ENCODE data around the gene DICER1. TPM values are rescaled to one million over a fixed set of nuclear protein-coding genes. Genes with fewer than 3 reads are reported as not detected.

The DICER1 gene
- total and polyA plus RNA-seq, 12 donors: 4.9 to 38.8 (median 27.2) TPM

- intact Hi-C loops (cut with DNase I): loop anchor here (2.0 to 10.0 kb wide), 8 partner anchors 192 to 412 kb away; no protein-coding TSS in a partner anchor
- Histone ChIP-seq H3K4me3 (no peak overlapping the region), H3K4me1 (peaks cover 0 to 42% (median 17%) of the 10 kb centered on the region in 9 donors), H3K36me3 (peaks cover 0 to 84% (median 15%) of the 10 kb centered on the region in 9 donors), H3K9me3 (no peaks in the 10 kb centered on the region), H3K27ac (no peak overlapping the region), H3K27me3 (no peaks in the 10 kb centered on the region)
- DNase-seq (no peak), ATAC-seq (no peak)
- 76 to 81% methylated on average over 4 of the region's 4 CpGs for WGBS, 2 donors
- no peak for TF ChIP-seq CTCF (IDR thresholded peaks at IDR 0.05)
Observed at GRCh38 chr14:95096476-95096875, 60.9 kb downstream of the DICER1 start.

GRCh38 chr14:95095996-95096395 is 61.3 kb downstream of the DICER1 start:
- no peak for DNase-seq
- peak in 6 of 8 donors; percentile 31 to 52 (median 39) for ATAC-seq
- peaks cover 0 to 84% (median 15%) of the 10 kb centered on the region in 9 donors for H3K36me3 ChIP-seq
- no peaks in the 10 kb centered on the region for H3K9me3 ChIP-seq
- intact Hi-C loops (cut with DNase I): loop anchor here (2.0 to 10.0 kb wide), 8 partner anchors 191 to 411 kb away; no protein-coding TSS in a partner anchor
- H3K4me1 ChIP-seq: peaks cover 0 to 38% (median 17%) of the 10 kb centered on the region in 9 donors
- no peak overlapping the region for H3K4me3 ChIP-seq
- 55 to 61% methylated on average over 8 of the region's 8 CpGs for WGBS, 2 donors
- TF ChIP-seq CTCF (IDR thresholded peaks at IDR 0.05): no peak
- H3K27me3 ChIP-seq: no peaks in the 10 kb centered on the region
- H3K27ac ChIP-seq: no peak overlapping the region

GRCh38 chr14:95092723-95093122 is 64.6 kb downstream of the DICER1 start:
- WGBS, 2 donors: 90 to 93% methylated on average over 9 of the region's 9 CpGs
- Histone ChIP-seq H3K4me3 (no peak overlapping the region), H3K4me1 (peaks cover 0 to 15% (median 0%) of the 10 kb centered on the region in 9 donors), H3K27me3 (no peaks in the 10 kb centered on the region), H3K9me3 (no peaks in the 10 kb centered on the region), H3K27ac (no peak overlapping the region), H3K36me3 (peaks cover 0 to 100% (median 44%) of the 10 kb centered on the region in 9 donors)
- ATAC-seq: no peak
- intact Hi-C loops (cut with DNase I): loop anchor here in 7 of 10 donors (10.0 kb wide), 4 partner anchors 188 to 408 kb away; no protein-coding TSS in a partner anchor
- no peak for TF ChIP-seq CTCF (IDR thresholded peaks at IDR 0.05)
- DNase-seq: no peak

GRCh38 chr14:95091581-95091980 is 65.7 kb downstream of the DICER1 start:
- peaks cover 0 to 100% (median 53%) of the 10 kb centered on the region in 9 donors for H3K36me3 ChIP-seq
- H3K27ac ChIP-seq: no peak overlapping the region
- 71 to 74% methylated on average over 4 of the region's 4 CpGs for WGBS, 2 donors
- H3K27me3 ChIP-seq: no peaks in the 10 kb centered on the region
- peaks cover 0 to 12% (median 0%) of the 10 kb centered on the region in 9 donors for H3K4me1 ChIP-seq
- DNase-seq (no peak), ATAC-seq (no peak)
- TF ChIP-seq CTCF (IDR thresholded peaks at IDR 0.05): no peak
- no peak overlapping the region for H3K4me3 ChIP-seq
- H3K9me3 ChIP-seq: no peaks in the 10 kb centered on the region
- intact Hi-C loops (cut with DNase I): loop anchor here in 7 of 10 donors (10.0 kb wide), 4 partner anchors 187 to 407 kb away; no protein-coding TSS in a partner anchor
